GM19328 (cell line): ENCODE results near the gene PLXNC1.

Experiments used
- ATAC-seq: cut with Tn5 transposase; IDR thresholded peaks from one replicate; pipeline ENCODE4 v1.9.1; 2021; ENCODE audit warnings: mild to moderate bottlenecking, moderate library complexity; ENCODE audit not compliant: unreplicated experiment

PLXNC1 gene

GRCh38 chr12:94133964-94134795, 14.2 kb upstream of the PLXNC1 start:
- no peak for ATAC-seq

DNA sequence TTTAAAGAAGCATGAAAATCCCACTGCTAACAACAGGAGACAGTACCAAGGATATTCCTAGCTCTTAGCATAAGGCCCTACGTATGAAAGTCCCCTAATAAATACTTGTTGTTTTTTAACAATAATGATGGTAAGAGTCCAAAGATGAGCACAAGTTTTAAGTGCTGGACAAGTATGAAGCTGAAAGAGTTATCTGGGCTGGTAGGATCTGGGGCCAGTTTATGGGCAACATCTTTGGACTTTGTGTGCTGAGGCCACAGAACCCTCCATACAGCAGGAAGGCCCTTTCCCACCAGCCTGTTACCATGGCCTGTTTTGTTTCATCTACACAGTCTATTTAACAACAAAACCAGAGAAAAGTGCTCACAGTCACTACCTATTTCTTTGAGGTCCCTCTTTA, 12.5 kb upstream of the PLXNC1 start:
- no peak for ATAC-seq

DNA sequence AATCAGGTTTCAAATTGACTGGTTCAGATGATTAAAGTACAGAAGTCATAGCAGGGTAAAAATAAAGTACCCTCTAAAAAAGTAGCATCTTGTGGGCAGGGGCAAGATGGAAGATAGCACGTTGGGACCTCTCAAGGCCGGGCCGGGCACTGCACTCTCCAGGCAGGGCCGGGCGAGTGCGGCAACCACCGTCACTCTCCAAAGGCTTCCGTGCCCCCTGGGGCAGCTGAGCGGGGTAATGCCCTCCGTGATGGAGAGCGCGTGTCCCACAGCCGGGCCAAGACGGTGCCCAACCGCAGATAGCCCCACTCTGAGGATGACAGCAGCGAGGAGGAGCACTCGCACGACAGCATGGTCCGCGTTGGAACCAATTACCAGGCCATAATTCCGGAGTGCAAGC, 8.6 kb upstream of the PLXNC1 start:
- no peak for ATAC-seq

- no peak for ATAC-seq
Measured at GRCh38 chr12:94140556-94140955, 7.8 kb upstream of the PLXNC1 start.

GRCh38 chr12:94141004-94141764, 7.2 kb upstream of the PLXNC1 start:
- ATAC-seq = no peak

- ATAC-seq = no peak
Measured at GRCh38 chr12:94141892-94142291, 6.5 kb upstream of the PLXNC1 start.

DNA sequence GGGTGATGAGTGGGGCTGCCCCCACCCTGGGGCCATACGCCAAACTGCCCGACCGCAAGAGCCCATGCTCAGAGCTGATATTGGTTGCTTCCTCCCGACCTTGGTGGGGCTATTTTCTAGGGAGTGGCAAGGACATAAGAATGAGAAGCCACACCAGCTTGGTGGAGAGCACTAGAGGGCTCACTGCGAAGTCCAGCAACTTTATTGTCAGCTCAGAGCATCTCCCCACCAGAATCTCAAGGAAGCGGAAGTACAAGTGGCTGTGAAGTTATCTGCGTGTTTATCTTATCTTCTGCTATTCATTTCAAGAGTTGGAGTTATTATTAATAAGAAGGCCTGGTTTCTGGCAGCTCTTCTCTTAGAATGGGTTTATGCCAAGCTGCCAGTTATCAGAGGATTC, 4.9 kb upstream of the PLXNC1 start:
- no peak for ATAC-seq

- ATAC-seq = no peak
Measured at GRCh38 chr12:94143951-94144350, 4.4 kb upstream of the PLXNC1 start.

GRCh38 chr12:94144781-94145180, 3.6 kb upstream of the PLXNC1 start:
- no peak for ATAC-seq

DNA sequence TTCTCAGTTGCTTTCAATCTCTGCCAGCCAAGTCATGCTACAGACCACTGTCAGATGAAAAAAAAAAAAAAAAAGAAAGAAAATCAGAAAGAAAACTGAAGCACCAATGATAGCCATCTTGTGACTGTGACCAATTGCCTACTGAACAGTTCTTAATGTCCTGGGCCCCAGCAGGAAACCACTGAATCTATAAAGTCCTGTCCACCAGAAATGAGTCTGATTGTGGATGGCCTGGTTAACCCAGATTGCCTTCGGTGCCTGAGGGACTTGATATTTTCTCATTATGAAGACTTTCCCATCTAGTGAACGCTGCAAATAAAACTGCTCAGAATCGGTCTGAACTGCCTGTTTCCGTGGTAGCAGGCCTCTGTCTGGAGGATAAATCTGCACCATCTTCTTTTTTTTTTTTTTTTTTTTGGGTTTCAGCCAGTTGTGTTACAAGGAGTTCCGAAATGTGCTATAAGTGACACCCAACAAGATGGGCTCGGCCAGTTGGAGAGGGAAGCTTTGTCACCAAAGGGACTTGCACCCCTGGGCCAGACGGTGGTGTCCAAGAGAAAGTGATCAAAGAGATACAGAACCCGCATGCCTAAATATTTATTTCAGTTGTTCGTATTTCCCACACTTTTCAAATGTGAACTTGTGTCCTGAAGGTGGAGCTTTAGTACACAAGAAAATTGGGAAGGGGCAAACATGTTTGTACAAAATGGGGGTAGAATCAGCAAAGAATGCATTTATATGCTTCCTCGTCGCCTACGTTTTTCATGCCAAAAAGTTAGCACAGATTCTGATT, 3.0 kb upstream of the PLXNC1 start:
- ATAC-seq = no peak

GRCh38 chr12:94146166-94146936, 2.0 kb upstream of the PLXNC1 start:
- ATAC-seq = no peak

GRCh38 chr12:94147387-94147990, 888 bp upstream of the PLXNC1 start:
- no peak for ATAC-seq

GRCh38 chr12:94148739-94149118, 352 bp downstream of the PLXNC1 start:
- no peak for ATAC-seq

DNA sequence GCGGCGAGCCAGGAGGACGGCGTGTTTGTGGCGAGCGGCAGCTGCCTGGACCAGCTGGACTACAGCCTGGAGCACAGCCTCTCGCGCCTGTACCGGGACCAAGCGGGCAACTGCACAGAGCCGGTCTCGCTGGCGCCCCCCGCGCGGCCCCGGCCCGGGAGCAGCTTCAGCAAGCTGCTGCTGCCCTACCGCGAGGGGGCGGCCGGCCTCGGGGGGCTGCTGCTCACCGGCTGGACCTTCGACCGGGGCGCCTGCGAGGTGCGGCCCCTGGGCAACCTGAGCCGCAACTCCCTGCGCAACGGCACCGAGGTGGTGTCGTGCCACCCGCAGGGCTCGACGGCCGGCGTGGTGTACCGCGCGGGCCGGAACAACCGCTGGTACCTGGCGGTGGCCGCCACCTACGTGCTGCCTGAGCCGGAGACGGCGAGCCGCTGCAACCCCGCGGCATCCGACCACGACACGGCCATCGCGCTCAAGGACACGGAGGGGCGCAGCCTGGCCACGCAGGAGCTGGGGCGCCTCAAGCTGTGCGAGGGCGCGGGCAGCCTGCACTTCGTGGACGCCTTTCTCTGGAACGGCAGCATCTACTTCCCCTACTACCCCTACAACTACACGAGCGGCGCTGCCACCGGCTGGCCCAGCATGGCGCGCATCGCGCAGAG, 873 bp downstream of the PLXNC1 start:
- ATAC-seq = peak; percentile 32

GRCh38 chr12:94149781-94150239, 1.4 kb downstream of the PLXNC1 start:
- ATAC-seq = no peak

- no peak for ATAC-seq
Measured at GRCh38 chr12:94150240-94151121, 2.1 kb downstream of the PLXNC1 start.

- no peak for ATAC-seq
Measured at GRCh38 chr12:94151582-94151981, 3.2 kb downstream of the PLXNC1 start.

DNA sequence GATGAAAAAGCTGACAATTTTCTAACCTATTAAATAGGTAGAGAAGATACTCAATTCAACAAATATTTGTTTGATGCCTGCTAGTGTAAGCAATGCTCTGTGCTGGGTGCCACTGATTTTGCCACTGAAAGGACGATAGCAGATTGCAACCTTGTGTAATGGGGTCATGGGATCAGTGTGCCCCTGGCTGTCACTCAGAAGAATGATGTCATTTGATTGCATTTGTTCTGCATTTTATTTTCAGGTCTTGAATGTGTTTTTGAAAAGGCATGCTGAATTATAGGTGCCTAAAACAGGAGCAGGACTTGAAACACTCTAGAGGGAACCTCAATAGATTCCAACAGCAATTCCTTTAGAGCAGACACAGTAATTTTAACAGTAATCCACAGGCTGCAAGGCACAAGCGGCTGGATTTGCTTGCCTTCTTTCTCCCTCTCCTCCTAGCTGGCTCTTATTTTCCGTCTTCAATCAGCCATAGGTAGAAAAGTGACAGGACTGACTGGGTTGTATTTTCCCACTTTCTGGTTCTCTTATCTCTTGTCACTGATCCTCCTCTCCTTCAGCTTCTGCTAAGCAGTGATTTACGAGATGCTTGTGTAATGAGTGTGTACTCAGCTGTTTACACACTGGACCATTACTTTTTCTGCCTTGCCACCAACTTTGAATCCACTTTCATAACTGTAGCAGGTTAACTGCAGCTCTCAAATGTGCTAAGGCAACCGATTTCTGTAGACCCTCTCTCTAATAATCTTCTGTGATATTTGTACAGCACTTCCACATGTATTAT, 4.1 kb downstream of the PLXNC1 start:
- ATAC-seq = no peak
